ENCODE results near the gene TCF7L2. TPM values are rescaled to one million over a fixed set of nuclear protein-coding genes. Genes with fewer than 3 reads are reported as not detected.

TCF7L2 gene
- total RNA-seq, 1 donor, result 6.7 TPM

DNA sequence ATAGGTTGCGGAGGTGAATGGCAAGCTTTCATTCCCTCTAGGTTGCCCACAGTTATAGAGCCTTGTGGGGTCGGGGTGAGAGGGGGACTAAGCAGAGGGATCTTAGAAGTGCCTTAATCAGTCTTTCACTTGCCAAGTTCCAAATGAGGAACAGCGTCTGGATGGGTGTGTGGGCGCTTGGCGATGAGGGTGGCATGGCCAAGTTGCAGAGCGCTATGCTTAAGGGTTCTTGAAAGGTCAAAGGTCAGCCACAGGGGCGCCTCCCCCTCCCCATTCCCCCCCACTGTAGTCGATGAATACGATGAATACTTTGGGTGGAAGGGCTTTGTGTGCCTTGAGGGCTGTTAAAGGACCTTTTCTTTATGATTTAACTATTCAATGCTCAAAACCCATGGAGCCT, 185.0 kb downstream of the TCF7L2 start:
- no peak for DNase-seq (ENCODE audit: low read depth in 2 of 3, low spot score in 2 of 3)

DNA sequence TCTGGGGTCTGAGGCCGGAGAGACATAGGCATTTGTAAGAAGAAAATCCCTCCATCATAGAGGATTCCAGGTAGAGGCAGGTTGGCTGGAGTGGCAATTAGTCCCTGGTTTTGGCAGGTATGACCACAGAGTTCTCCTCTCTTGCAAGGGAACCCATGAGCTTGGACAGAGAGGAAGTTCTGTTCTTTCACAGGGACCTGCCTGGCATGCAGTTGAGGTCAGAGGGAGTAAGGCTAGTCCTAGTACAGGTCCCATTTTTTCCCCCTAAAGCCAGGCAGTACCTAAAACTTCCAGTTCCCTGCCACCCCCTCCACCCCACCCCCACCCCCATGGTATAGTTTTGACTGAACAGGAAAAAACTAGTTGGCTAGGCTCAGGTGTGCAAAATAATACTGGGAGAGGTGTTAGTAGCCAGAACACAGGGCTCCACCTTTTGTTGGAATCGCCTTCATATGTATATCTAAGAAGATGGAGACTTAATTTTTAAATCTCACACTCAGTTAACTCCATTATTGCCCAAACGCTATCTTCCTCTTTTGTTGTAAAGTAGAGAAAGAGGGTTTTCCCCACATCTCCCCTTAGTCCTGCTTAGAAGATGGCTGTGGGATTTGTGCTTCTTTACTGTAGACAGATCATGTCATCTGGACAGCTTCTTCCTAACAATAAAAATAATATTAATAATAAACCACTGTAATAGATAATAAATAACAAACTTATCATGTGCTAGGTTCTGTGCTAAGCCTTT, 188.1 kb downstream of the TCF7L2 start:
- no peak for DNase-seq (ENCODE audit: low read depth in 2 of 3, low spot score in 2 of 3)

DNA sequence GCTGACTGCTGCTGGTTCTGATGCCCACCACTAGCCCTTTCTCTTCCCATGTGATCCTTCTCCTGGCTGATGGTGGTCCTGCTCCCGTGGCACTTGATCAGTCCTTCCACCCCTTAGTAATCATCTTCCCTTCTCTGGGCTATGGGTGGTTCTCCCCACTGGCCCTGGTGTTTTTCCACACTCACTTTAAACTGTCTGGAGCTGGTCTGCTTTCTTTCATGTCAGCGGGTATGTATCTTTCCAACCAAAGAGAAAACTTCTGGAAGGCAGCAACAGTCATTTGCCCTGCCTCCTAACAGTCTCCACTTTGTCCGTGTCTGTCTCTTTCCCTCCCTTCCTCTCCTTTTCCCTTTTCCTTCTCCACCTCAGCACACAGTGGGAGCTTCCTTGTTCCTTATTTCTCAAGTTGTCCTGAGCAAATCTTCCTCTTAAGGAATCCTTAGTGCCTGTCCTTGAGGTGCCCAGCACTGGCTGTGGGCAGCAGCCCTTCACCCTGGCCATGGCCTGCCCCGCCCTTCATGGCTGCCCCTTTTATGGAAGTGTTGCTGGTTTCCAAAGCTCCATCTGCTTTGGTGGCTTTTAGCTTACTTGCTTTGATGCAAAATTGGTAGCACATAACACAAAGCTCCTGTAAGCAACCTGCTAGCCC, 189.0 kb downstream of the TCF7L2 start:
- DNase-seq (ENCODE audit: low read depth in 2 of 3, low spot score in 2 of 3), result no peak

DNA sequence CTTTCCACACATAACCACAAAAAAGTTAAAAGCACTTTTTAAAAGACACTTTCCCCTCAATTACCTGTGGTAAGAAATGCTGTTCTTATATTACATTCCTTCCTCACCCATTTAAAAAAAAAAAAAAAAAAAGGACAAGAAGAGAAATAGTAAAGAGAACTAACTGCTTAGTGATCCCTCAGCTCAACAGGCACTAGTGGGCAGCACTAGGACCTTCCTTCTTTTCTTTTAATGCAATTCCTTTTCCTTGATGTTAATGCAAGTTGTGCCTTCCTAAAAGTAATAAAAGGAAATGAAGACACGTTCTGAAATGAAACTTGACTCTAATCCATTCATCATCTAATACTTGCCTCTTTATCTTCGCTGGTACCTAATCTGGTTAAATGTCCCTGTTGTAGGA, 189.7 kb downstream of the TCF7L2 start:
- no peak for DNase-seq (ENCODE audit: low read depth in 2 of 3, low spot score in 2 of 3)

DNA sequence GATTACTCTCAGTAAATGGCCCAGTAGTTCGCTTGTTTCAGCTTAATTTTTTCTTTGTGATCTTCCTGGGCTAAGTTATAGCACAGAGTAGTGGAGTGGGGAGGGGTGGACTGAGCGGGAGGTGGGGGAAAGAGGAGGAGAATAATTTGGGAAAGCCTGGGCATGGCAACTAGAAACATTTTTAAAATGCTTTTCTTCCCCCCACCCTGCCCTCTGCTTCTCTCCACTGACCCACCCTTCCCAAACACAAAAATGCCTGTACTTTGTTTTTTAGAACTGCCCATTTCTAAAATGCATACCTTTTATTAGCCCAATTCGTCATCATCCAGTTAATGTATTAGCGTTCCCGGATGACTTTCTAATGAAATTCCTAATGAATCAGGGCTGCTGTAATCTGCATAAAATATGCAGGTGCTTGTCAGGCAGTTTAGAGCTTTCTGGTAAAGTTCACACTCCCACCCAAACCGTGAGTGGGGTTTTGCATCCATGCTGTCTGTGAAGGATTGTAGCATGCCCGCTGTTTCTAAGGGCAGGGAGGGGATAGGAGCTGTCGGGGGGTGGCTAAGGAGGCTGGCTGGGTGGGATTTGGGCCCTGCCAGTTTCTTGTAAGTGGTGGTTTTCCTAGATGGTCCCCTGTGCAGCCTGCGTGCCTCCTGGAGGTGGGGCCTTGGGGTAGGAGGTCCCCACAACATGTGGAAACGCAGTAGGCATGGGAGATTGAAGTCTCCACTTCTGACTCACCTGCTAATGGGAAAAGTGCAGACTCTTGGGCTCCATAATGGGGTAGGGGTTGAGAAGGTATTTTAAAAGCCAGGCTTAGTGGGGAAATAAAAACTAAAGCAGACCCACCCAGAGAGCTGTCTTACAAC, 190.3 kb downstream of the TCF7L2 start:
- no peak for DNase-seq (ENCODE audit: low read depth in 2 of 3, low spot score in 2 of 3)

DNA sequence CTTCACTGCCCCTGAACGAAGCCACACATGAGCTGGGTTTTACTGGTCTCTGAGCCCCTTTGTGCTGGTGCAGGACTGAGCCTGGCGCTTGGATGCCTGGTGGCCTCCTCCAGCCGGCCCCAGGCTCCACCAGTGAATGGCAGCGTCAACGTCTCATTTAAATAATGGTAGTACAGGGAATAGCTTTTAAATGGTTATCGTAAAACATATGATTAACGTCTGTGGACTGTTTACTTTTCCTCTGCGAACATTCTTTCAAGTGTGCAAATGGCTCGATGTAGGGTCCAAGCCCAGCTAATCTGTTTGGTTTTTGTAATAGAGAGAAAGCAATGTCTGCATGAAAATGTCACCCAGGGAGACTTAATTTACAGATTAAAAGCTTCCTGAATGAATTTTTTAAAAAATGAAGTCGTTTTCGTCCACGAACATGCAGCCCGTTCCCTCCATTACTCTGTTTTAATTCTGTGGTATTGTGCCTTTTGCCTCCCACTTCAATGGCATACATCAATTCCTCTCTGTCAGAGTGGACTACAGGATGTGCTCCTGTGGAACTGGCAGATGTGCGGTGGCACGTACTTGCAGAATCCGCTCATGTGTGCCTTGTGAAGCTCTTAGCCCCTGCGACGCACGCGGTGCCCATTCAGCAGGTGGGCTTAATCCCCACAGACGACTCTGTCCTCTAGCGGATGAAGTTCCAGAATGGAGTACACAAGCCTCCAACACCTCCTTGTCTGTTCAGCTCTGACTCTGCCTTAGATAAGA, 192.7 kb downstream of the TCF7L2 start:
- no peak for DNase-seq (ENCODE audit: low read depth in 2 of 3, low spot score in 2 of 3)

DNA sequence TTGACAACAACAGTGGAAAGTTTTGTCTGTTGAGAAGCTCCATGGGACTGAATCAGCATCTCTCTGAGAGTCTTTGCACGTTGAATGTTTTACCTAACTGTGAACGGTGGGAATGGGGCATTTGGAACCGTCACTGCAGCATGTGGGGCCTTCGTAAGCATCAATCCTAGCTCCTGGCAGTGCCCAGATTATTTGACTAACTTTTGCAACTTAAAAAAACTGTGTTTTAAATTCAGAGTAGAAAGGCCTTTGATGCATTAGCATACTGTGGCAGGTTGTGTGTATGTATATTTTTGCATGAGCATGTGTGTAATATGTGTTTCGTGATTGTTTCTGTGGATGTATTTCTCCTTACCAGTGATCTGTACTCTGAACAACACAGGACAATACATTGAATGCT, 194.5 kb downstream of the TCF7L2 start:
- no peak for DNase-seq (ENCODE audit: low read depth in 2 of 3, low spot score in 2 of 3)

DNA sequence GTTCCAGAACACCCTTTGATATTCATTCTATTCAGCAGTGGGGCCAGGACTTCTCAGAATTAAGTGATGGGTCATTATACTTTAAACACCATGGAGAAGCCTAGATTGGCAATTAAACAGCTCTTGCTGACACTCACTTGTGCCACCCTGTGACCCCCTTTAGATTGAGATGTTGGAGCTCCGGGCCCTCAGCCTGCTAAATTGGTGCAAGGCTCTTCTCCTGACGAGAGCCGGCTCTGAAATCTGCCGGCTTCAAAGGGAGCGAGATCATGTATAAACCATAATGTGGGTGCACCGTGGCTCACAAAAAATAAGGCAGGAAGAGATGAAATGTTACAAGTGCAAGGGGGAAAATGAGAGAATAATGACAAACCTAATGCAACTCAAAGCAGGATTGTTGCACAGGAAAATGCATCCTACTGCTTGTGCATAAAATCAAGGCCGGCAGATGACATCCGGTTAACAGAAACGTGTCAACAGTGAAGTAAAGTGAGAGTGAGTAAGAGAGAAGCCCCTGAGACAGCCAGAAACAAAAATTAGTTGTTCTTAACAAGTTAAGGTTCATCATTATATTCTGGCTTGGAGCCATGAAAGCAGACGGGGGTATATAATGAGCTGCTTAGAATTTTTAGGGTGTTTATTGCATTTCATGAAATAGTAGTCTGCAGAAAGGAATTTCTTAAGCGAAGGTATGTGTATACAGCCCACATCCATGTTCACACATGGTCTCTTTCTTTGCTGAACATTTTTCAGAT, 198.2 kb downstream of the TCF7L2 start:
- DNase-seq (ENCODE audit: low read depth in 2 of 3, low spot score in 2 of 3), result no peak

DNA sequence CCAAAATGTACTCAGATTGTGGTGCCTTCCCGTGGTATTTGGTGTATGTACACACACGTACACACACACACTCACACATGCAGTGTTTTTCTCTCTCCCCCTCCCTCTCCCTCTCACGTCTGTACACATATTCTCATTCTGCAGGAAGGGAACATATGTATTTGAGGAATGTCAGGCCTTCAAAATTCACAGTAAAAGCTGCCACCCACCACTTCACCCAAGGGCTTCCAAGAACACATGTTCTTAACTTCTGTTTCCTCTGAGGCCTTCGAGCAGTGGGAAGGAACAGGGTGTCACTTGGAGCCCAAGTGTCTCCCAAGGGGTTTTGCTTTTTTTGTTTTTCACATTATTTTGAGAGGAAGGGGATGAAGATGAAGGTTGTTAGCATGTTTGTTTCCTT, 198.9 kb downstream of the TCF7L2 start:
- no peak for DNase-seq (ENCODE audit: low read depth in 2 of 3, low spot score in 2 of 3)

DNA sequence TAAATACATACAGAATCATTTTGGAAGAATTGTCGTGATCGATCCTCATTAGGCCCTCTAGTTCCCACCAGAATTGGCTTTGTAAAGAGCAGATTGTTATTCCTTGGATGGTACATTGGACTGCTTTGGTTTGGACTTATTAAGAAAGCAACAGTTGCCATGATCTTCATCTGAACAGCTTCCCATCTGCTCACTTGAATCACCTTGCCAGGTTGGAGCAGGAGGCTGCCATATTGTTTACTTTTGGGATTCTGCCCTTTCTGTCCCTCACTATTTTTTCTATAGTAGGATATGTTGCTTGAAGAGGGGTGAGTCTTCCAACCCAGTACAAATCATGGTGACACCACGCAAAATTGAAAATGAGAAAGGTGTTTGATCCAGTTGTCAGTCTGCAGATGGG, 199.6 kb downstream of the TCF7L2 start:
- DNase-seq (ENCODE audit: low read depth in 2 of 3, low spot score in 2 of 3), result no peak

DNA sequence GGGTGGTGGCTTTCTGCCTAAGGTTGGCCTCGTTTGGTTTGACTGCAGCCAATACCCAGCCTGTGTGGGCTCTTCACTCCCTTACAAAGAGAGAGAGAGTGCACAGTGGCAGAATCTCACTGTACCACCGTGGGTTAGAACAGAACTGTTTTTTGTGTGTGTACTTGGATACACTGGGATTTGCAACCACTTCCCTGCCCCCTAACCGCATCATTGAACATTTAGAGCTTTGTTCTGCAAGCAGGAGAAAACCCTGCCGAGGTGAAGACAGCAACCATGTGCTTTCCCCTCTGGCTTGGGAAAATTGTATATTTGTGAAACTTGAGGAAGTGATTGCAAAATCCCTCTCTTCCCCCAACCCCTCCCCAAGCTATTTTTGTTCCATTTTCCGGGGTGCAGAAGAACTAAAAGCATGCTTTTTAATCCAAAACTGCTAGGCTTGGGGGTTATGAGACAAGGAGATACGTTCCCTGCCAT, 201.2 kb downstream of the TCF7L2 start:
- no peak for DNase-seq (ENCODE audit: low read depth in 2 of 3, low spot score in 2 of 3)

DNA sequence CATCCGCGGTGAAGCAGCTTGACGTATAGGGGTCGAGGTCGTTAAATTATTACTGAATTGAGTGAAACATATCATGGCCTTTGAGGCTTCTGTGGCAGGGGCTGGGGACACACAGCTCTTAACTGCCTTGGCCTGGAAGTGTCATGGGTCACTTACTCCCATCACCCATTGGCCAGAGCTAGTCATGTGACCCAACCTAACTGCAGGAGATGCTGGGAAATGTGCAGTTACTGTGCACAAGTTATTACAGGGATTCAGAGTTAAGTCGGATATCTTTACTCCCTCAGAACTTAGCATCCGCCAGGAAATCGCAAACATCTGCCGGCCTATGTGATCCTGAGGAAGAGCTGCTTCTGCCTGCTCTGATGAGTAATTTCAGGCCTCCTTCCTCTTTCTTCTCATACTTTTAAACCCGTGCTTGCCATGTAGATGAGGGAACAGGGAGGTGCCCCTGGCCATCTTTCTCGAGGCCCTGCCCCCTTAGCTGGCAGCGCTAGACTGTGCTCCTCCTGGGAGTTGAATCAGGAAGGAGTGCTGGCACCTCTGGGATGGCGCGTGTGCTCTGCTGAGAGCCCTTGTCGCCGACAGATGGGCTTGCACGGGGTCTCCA, 203.6 kb downstream of the TCF7L2 start:
- DNase-seq (ENCODE audit: low read depth in 2 of 3, low spot score in 2 of 3), result no peak

DNA sequence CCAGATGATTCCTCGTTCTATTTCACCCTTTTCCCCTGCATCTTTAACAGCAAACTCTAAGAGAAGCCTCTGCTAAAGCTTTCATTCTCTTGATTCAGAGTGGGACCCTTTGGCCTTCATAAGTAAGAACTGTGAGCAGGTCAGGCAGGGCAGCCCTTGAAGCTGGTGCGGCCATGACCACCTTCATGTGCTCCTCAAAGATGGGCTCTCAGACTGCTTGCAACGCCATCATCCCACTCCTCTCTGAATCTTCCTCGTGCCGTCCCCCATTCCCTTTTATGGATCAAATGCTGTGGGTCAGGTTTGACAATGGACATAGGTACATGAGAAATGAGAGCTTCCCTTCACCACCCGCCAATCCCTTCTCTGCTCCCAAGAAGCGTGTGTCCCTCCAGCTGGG, 207.4 kb downstream of the TCF7L2 start:
- DNase-seq (ENCODE audit: low read depth in 2 of 3, low spot score in 2 of 3), result no peak

DNA sequence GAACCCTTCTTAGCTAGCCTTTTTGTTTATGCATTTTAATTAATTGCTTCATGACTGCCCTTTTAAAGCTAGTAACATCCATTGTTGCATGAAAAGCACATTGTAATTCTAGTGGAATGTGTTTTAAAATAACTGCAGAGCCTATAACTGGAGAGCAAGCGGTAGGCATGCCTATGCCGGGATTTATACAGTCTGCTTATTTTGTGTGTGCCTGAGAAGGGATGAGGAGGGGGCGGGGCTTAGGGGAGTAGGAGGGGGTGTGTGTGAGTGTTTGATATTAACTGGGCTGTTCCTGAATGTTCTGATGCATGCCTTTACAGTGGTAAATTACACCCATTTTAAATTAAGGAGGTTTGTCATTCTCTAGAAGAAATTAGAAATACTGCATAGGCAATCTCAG, 208.1 kb downstream of the TCF7L2 start:
- DNase-seq (ENCODE audit: low read depth in 2 of 3, low spot score in 2 of 3), result no peak

DNA sequence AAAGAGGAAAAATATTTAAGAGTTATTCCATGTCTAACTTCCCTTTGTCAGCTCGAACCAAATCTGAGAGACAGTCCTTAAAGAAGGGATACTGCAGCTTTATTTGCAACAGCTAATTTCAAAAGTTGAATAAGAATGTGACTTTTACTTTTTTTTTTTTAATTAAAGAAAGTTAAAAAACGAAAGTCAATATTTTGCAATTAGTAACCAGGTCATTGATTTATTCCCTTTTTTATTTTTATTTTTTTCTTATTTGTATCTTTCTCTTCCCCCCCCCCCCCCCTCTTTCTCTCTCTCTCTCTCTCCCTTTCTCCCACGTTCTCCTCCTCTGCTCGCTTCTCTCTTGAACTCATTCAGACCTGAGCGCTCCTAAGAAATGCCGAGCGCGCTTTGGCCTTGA, 209.5 kb downstream of the TCF7L2 start:
- no peak for DNase-seq (ENCODE audit: low read depth in 2 of 3, low spot score in 2 of 3)

DNA sequence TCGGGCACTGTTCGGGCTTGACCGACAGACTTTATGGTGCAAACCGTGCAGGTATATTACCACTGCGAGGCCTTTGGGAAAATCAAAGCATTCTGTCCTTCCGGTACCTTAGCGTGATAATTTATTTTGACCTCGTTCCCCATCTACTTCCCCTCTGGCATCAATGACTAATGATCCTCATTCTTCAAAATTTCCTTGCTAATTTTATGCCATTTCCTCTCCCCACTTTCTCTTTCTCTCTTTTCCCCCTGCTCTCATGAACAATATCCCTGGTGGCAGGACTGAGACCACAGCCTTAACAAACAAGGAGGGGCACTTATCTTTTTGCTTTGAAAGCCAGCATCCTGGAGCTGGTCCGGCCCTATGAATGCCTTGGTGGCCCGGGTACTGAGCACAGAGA, 210.6 kb downstream of the TCF7L2 start:
- no peak for DNase-seq (ENCODE audit: low read depth in 2 of 3, low spot score in 2 of 3)

DNA sequence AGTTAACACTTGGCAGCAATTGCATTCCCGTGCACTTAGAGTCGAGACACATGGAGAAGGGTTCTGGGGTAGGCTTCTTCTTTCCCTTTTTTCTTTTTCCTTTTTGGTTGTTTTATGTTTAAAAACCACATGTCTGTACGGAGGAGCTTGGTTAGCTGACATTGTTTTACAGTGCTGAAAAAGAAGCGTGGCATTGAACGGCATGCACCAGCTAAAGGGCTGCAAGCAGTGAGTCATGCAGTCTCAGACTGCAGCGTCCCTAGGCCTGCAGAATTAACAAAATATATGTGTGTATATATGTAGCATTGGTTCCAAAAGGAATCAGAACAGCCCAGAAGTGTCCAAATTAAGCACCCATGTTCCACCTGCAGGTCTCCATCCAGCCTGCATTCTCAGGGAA, 211.0 kb downstream of the TCF7L2 start:
- DNase-seq (ENCODE audit: low read depth in 2 of 3, low spot score in 2 of 3), result no peak

DNA sequence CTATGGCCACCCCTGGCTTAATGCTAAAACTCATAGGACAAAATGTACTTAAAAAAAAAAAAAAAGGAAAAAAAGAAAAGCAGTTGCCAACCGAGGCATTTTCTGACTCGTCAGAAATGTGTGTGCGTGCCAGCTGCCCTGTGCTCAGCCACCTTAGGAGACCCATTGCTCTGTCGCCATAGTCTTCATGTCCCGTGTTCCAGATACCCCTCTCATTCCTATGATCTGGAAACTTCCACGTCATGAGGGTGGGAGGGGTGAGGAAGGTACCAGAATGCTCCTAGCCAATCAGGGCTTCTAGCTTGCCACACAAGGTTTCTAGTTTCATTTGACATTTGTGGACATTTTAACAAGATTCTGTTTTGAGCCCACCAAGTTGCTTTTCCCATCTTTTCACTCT, 212.9 kb downstream of the TCF7L2 start:
- DNase-seq (ENCODE audit: low read depth in 2 of 3, low spot score in 2 of 3), result no peak

DNA sequence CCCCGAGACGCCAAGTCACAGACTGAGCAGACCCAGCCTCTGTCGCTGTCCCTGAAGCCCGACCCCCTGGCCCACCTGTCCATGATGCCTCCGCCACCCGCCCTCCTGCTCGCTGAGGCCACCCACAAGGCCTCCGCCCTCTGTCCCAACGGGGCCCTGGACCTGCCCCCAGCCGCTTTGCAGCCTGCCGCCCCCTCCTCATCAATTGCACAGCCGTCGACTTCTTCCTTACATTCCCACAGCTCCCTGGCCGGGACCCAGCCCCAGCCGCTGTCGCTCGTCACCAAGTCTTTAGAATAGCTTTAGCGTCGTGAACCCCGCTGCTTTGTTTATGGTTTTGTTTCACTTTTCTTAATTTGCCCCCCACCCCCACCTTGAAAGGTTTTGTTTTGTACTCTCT, 215.6 kb downstream of the TCF7L2 start:
- no peak for DNase-seq (ENCODE audit: low read depth in 2 of 3, low spot score in 2 of 3)

DNA sequence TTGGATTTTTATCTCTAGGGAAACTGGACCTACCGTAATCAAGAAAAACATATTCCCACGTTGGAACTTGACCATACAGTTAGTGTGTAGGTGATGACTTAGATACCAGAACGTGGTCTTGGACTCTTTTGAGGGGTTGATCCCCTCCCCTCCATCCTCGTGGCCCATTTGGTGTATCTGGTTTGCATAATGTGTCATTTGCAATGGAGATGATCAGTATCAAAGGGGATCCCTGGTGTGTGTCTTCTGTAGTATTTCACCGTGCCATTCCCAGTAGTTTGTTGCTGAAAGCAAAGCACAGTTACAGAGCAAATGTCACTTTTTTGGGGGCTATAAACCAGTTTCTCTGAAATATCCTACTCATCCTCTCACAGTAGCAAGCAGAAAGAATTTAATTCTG, 217.7 kb downstream of the TCF7L2 start:
- DNase-seq (ENCODE audit: low read depth in 2 of 3, low spot score in 2 of 3), result no peak

Data from hematopoietic multipotent progenitor cell (in vitro differentiated cells).